Measurements from ENCODE around the gene MLH3. TPM values are rescaled to one million over a fixed set of nuclear protein-coding genes. Genes with fewer than 3 reads are reported as not detected.
A peak's percentile ranks its signal among the peaks of the same experiment; 100 is the strongest.

The MLH3 gene
- total and polyA plus RNA-seq, 10 of the 15 experiments (the other 5 are each of a cell fraction or from before 2014, with no cell fraction given) = 12.6 to 31.2 (median 19.6) TPM

- ChIA-PET SMC1A (ENCODE audit: uncharacterized antibody, unreplicated experiment) (interaction anchor here (1.0 to 1.3 kb wide), 2 partner anchors 8 to 137 kb away, joined by 3 read pairs; no protein-coding TSS in a partner anchor), RAD21 (ENCODE audit: unreplicated experiment) (no interaction called here), CTCF (interaction anchor here (1.4 kb wide), 1 partner anchor 21 kb away, joined by 3 read pairs; no protein-coding TSS in a partner anchor), POLR2A (interaction anchor here (0.5 to 0.7 kb wide), 4 partner anchors 15 to 1550 kb away, joined by 3 to 5 read pairs (median 3); no protein-coding TSS in a partner anchor)
- no peak overlapping the region for H3K9ac ChIP-seq (ENCODE audit: control insufficient read depth, insufficient read depth, low read length)
- TF ChIP-seq TCF12 (IDR thresholded peaks at IDR 0.05; ENCODE audit: low read depth, low read length) (no peak), HDAC2 (IDR thresholded peaks at IDR 0.05) (no peak), HSF1 (IDR thresholded peaks at IDR 0.05; ENCODE audit: low read depth, low read length) (no peak), SREBF2 (IDR thresholded peaks at IDR 0.05; ENCODE audit: low read length) (no peak), PML (IDR thresholded peaks at IDR 0.05; ENCODE audit: low read length) (no peak), CEBPB (IDR thresholded peaks at IDR 0.05; ENCODE audit: borderline replicate concordance in 1 of 2, low read depth in 2 of 2, low read length in 2 of 2) (no peak), USF2 (IDR thresholded peaks at IDR 0.05; ENCODE audit: borderline replicate concordance, low read depth, low read length) (no peak), ZNF207 (IDR thresholded peaks at IDR 0.05; ENCODE audit: borderline replicate concordance) (no peak)
- TF ChIP-seq, protein P1, sequence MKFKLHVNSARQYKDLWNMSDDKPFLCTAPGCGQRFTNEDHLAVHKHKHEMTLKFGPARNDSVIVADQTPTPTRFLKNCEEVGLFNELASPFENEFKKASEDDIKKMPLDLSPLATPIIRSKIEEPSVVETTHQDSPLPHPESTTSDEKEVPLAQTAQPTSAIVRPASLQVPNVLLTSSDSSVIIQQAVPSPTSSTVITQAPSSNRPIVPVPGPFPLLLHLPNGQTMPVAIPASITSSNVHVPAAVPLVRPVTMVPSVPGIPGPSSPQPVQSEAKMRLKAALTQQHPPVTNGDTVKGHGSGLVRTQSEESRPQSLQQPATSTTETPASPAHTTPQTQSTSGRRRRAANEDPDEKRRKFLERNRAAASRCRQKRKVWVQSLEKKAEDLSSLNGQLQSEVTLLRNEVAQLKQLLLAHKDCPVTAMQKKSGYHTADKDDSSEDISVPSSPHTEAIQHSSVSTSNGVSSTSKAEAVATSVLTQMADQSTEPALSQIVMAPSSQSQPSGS (IDR thresholded peaks at IDR 0.05; ENCODE audit: low read length) = no peak
- TF ChIP-seq, protein P2, sequence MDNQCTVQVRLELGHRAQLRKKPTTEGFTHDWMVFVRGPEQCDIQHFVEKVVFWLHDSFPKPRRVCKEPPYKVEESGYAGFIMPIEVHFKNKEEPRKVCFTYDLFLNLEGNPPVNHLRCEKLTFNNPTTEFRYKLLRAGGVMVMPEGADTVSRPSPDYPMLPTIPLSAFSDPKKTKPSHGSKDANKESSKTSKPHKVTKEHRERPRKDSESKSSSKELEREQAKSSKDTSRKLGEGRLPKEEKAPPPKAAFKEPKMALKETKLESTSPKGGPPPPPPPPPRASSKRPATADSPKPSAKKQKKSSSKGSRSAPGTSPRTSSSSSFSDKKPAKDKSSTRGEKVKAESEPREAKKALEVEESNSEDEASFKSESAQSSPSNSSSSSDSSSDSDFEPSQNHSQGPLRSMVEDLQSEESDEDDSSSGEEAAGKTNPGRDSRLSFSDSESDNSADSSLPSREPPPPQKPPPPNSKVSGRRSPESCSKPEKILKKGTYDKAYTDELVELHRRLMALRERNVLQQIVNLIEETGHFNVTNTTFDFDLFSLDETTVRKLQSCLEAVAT (IDR thresholded peaks at IDR 0.05) = no peak
- TF ChIP-seq, protein P3, sequence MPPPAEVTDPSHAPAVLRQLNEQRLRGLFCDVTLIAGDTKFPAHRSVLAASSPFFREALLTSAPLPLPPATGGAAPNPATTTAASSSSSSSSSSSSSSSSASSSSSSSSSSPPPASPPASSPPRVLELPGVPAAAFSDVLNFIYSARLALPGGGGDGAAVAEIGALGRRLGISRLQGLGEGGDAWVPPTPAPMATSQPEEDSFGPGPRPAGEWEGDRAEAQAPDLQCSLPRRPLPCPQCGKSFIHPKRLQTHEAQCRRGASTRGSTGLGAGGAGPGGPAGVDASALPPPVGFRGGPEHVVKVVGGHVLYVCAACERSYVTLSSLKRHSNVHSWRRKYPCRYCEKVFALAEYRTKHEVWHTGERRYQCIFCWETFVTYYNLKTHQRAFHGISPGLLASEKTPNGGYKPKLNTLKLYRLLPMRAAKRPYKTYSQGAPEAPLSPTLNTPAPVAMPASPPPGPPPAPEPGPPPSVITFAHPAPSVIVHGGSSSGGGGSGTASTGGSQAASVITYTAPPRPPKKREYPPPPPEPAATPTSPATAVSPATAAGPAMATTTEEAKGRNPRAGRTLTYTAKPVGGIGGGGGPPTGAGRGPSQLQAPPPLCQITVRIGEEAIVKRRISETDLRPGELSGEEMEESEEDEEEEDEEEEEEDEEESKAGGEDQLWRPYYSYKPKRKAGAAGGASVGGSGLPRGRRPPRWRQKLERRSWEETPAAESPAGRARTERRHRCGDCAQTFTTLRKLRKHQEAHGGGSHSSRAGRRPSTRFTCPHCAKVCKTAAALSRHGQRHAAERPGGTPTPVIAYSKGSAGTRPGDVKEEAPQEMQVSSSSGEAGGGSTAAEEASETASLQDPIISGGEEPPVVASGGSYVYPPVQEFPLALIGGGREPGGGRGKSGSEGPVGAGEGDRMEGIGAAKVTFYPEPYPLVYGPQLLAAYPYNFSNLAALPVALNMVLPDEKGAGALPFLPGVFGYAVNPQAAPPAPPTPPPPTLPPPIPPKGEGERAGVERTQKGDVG (CRISPR knock-in tag; IDR thresholded peaks at IDR 0.05) = no peak
- H3K4me2 ChIP-seq (ENCODE audit: control insufficient read depth, insufficient read depth) = peak overlapping the region; percentile 91; the same call in 1 of the 2 replicates
- intact Hi-C loops (cut with micrococcal nuclease; ENCODE audit: unreplicated experiment) = no loop called here
- peaks cover 19% of the 10 kb centered on the region for H3K79me2 ChIP-seq (ENCODE audit: control insufficient read depth, insufficient read depth, low read length)
- H3K27me3 ChIP-seq (replicated peaks in 1 of 2; ENCODE audit: control insufficient read depth in 2 of 2, insufficient read depth in 2 of 2, low read length in 1 of 2) = no peaks in the 10 kb centered on the region
- H3K4me3 ChIP-seq = 0 out of 2 replicates have a peak overlapping the region, but pooled peaks have one; percentile 79
- DNase-seq (ENCODE audit: low read depth, low spot score) (no peak), ATAC-seq (no peak), FAIRE-seq (no peak)
- H2AFZ ChIP-seq (ENCODE audit: control insufficient read depth, low read depth, low read length) = no peak overlapping the region
- 55% methylated on average over 1 of the region's 1 CpG for WGBS (ENCODE audit: insufficient coverage, insufficient replicate concordance, low lambda C conversion rate, missing lambda C conversion rate)
- H3K4me1 ChIP-seq (ENCODE audit: control insufficient read depth, insufficient read depth, low read length) = peaks cover 8% of the 10 kb centered on the region
- H3K27ac ChIP-seq (ENCODE audit: control insufficient read depth, insufficient read depth) = no peak overlapping the region
- in situ Hi-C loops (cut with MboI) = no loop called here
- H3K36me3 ChIP-seq (ENCODE audit: control insufficient read depth in 2 of 2, insufficient read depth in 2 of 2, low read length in 1 of 2) = no peaks in the 10 kb centered on the region
- H4K20me1 ChIP-seq (ENCODE audit: control insufficient read depth, insufficient read depth) = no peaks in the 10 kb centered on the region
- H3K9me3 ChIP-seq (replicated peaks; ENCODE audit: control insufficient read depth, insufficient read depth, low read length) = no peaks in the 10 kb centered on the region
- BruUV-seq (replicated peaks) = no TSS peak
Observed at GRCh38 chr14:75067212-75067611, 15.9 kb upstream of the MLH3 start.
